SJSA1 (cell line): ENCODE data around the gene G3BP1. TPM values are rescaled to one million over a fixed set of nuclear protein-coding genes. Genes with fewer than 3 reads are reported as not detected.
"Not testable (repeated sequence)": the region's sequence is repeated elsewhere in the genome, so short reads cannot be mapped to it uniquely, and the experiment has no call there.

ENCODE experiments used
- DNase-seq, 2 experiments: peaks; one replicate each; pipeline ENCODE4 v3.0.0-alpha.2; 2015 to 2020; ENCODE audit warnings: low spot score in 2 of 2, low read depth in 1 of 2
- H3K27ac ChIP-seq: fragments of 250-450 bp; sonication (Bioruptor Pico); 2 replicates; pipeline ENCODE4 v1.5.1; 2020; ENCODE audit warnings: mild to moderate bottlenecking, moderate library complexity
- H3K27me3 ChIP-seq: fragments of 250-450 bp; sonication (Bioruptor Pico); replicated peaks from 2 replicates; pipeline ENCODE4 v1.5.1; 2020; ENCODE audit warnings: mild to moderate bottlenecking, moderate library complexity
- H3K36me3 ChIP-seq: fragments of 250-450 bp; sonication (Bioruptor Pico); 2 replicates; pipeline ENCODE4 v1.5.1; 2020; ENCODE audit warnings: mild to moderate bottlenecking
- H3K4me1 ChIP-seq: fragments of 250-450 bp; sonication (Bioruptor Pico); replicated peaks from 2 replicates; pipeline ENCODE4 v1.6.1; 2021; ENCODE audit warnings: mild to moderate bottlenecking
- H3K4me3 ChIP-seq: fragments of 250-450 bp; sonication (Bioruptor Pico); 2 replicates; pipeline ENCODE4 v1.5.1; 2020; ENCODE audit warnings: mild to moderate bottlenecking
- H3K9me3 ChIP-seq: fragments of 250-450 bp; sonication (Bioruptor Pico); replicated peaks from 2 replicates; pipeline ENCODE4 v1.5.1; 2020; ENCODE audit warnings: mild to moderate bottlenecking
- total RNA-seq: library from RNA; depleted of rRNA; stranded (reverse); fragments of >200 nt; shearing (Covaris generic); gene quantifications from 2 replicates; pipeline ENCODE4 v1.2.3, GENCODE V29; 2014; rRNA removed

The G3BP1 gene
- total RNA-seq, 1 experiment from 2014 or later = 259 TPM

GRCh38 chr5:151820903-151821302 lies 49.1 kb downstream of the G3BP1 start:
- H3K4me1 ChIP-seq = no peaks in the 10 kb centered on the region
- H3K36me3 ChIP-seq = peaks cover 12% of the 10 kb centered on the region
- H3K27me3 ChIP-seq = no peaks in the 10 kb centered on the region
- no peak for DNase-seq
- no peak overlapping the region for H3K27ac ChIP-seq
- no peak overlapping the region for H3K4me3 ChIP-seq
- no peaks in the 10 kb centered on the region for H3K9me3 ChIP-seq

- Histone ChIP-seq H3K36me3 (peaks cover 1% of the 10 kb centered on the region; the same call in 1 of the 2 replicates), H3K27me3 (no peaks in the 10 kb centered on the region)
Observed at GRCh38 chr5:151822141-151822540, 50.4 kb downstream of the G3BP1 start.

GRCh38 chr5:151825445-151825844 lies 53.7 kb downstream of the G3BP1 start:
- DNase-seq = peak; percentile 57 to 71
- Histone ChIP-seq H3K4me3 (no peak overlapping the region), H3K27ac (no peak overlapping the region), H3K4me1 (no peaks in the 10 kb centered on the region), H3K27me3 (no peaks in the 10 kb centered on the region), H3K9me3 (0 out of 2 replicates have a peak, but pooled peaks cover 2% of the 10 kb centered on the region), H3K36me3 (no peaks in the 10 kb centered on the region)

More at GRCh38 chr5:151822141-151822540, 50.4 kb downstream of the G3BP1 start:
- DNase-seq = no peak
- no peak overlapping the region for H3K4me3 ChIP-seq
- no peak overlapping the region for H3K27ac ChIP-seq
- no peaks in the 10 kb centered on the region for H3K4me1 ChIP-seq
- no peaks in the 10 kb centered on the region for H3K9me3 ChIP-seq

- Histone ChIP-seq H3K4me3 (no peak overlapping the region), H3K36me3 (no peaks in the 10 kb centered on the region), H3K27ac (no peak overlapping the region), H3K9me3 (peaks cover 14% of the 10 kb centered on the region), H3K27me3 (no peaks in the 10 kb centered on the region), H3K4me1 (no peaks in the 10 kb centered on the region)
- no peak for DNase-seq
Observed at GRCh38 chr5:151829370-151829769, 57.6 kb downstream of the G3BP1 start.

- H3K27me3 ChIP-seq, H3K27ac ChIP-seq, H3K4me1 ChIP-seq, H3K36me3 ChIP-seq, DNase-seq, H3K4me3 ChIP-seq: not testable (repeated sequence)
- H3K9me3 ChIP-seq = peaks cover 14% of the 10 kb centered on the region
Observed at GRCh38 chr5:151832843-151833242, 61.1 kb downstream of the G3BP1 start.

- no peak for DNase-seq
- H3K27ac ChIP-seq = no peak overlapping the region
- no peaks in the 10 kb centered on the region for H3K4me1 ChIP-seq
- no peaks in the 10 kb centered on the region for H3K27me3 ChIP-seq
- no peak overlapping the region for H3K4me3 ChIP-seq
- no peaks in the 10 kb centered on the region for H3K9me3 ChIP-seq
- H3K36me3 ChIP-seq = no peaks in the 10 kb centered on the region
Observed at GRCh38 chr5:151846765-151847164, 75.0 kb downstream of the G3BP1 start.

- DNase-seq = no peak
- Histone ChIP-seq H3K9me3 (no peaks in the 10 kb centered on the region), H3K36me3 (no peaks in the 10 kb centered on the region), H3K27me3 (0 out of 2 replicates have a peak, but pooled peaks cover 2% of the 10 kb centered on the region), H3K4me1 (no peaks in the 10 kb centered on the region), H3K4me3 (no peak overlapping the region), H3K27ac (no peak overlapping the region)
Observed at GRCh38 chr5:151847871-151848270, 76.1 kb downstream of the G3BP1 start.

GRCh38 chr5:151855701-151856100 lies 83.9 kb downstream of the G3BP1 start:
- no peak for DNase-seq
- Histone ChIP-seq H3K4me3 (no peak overlapping the region), H3K4me1 (no peaks in the 10 kb centered on the region), H3K9me3 (no peaks in the 10 kb centered on the region), H3K27me3 (0 out of 2 replicates have a peak, but pooled peaks cover 2% of the 10 kb centered on the region), H3K27ac (no peak overlapping the region), H3K36me3 (no peaks in the 10 kb centered on the region)

GRCh38 chr5:151856861-151857260 lies 85.1 kb downstream of the G3BP1 start:
- H3K27ac ChIP-seq = no peak overlapping the region
- H3K4me3 ChIP-seq = no peak overlapping the region
- no peak for DNase-seq
- no peaks in the 10 kb centered on the region for H3K4me1 ChIP-seq
- H3K27me3 ChIP-seq = 0 out of 2 replicates have a peak, but pooled peaks cover 2% of the 10 kb centered on the region
- H3K9me3 ChIP-seq = no peaks in the 10 kb centered on the region
- no peaks in the 10 kb centered on the region for H3K36me3 ChIP-seq

GRCh38 chr5:151860867-151861266 lies 89.1 kb downstream of the G3BP1 start:
- H3K36me3 ChIP-seq, DNase-seq, H3K27me3 ChIP-seq, H3K9me3 ChIP-seq, H3K27ac ChIP-seq, H3K4me3 ChIP-seq, H3K4me1 ChIP-seq: not testable (repeated sequence)

Other genes with a start within 250 kb of the G3BP1 start
- under 0.01 TPM in 1 of 2 replicates, not detected in the other for gene FAT2, start 180.6 kb upstream of the G3BP1 start, total RNA-seq
- 2,833 and 2,882 TPM in 2 replicates for gene SPARC, start 85.0 kb upstream of the G3BP1 start, total RNA-seq
- 101 and 124 TPM in 2 replicates for gene ATOX1, start 13.3 kb upstream of the G3BP1 start, total RNA-seq
- gene GLRA1, start 152.9 kb downstream of the G3BP1 start, total RNA-seq = not detected in 2 replicates